ENCODE measurements around the gene CERS3.

DNA sequence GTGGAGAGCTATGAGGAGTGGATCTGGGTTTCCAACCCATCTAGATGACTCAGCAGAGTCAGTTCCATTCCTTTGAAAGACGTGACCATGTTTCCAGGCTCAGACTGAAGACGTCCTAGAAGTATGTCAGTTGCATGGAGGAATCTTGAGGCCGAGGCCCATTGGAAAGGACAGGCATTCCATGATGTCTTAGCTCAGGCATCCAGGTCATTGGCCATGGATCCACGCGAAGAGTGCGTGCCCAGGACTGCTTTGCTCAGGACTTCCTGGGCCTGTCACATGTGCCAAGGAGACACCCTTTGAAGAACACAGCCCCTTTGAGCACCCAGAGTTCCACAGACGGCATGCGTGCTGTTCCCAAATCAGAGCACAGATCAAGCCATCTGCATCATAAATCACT is 94.7 kb downstream of the CERS3 start:
- TF ChIP-seq, protein P1, sequence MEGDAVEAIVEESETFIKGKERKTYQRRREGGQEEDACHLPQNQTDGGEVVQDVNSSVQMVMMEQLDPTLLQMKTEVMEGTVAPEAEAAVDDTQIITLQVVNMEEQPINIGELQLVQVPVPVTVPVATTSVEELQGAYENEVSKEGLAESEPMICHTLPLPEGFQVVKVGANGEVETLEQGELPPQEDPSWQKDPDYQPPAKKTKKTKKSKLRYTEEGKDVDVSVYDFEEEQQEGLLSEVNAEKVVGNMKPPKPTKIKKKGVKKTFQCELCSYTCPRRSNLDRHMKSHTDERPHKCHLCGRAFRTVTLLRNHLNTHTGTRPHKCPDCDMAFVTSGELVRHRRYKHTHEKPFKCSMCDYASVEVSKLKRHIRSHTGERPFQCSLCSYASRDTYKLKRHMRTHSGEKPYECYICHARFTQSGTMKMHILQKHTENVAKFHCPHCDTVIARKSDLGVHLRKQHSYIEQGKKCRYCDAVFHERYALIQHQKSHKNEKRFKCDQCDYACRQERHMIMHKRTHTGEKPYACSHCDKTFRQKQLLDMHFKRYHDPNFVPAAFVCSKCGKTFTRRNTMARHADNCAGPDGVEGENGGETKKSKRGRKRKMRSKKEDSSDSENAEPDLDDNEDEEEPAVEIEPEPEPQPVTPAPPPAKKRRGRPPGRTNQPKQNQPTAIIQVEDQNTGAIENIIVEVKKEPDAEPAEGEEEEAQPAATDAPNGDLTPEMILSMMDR (IDR thresholded peaks at IDR 0.05; ENCODE audit: insufficient read depth, low read length) = no peak
- TF ChIP-seq POLR2AphosphoS5 (IDR thresholded peaks at IDR 0.05; ENCODE audit: low read depth) (no peak), GABPA (IDR thresholded peaks at IDR 0.05; ENCODE audit: low read depth) (no peak)

All from HL-60 (cell line).